Sciatic nerve (tissue), 2 donors: ENCODE data around the gene C1QTNF2. TPM values are rescaled to one million over a fixed set of nuclear protein-coding genes. Genes with fewer than 3 reads are reported as not detected.

ENCODE experiments used
- ATAC-seq: fragments of 200-7000 bp; cut with Tn5 transposase; one replicate; pipeline ENCODE4 v1.9.1; 2020; ENCODE audit warnings: mild to moderate bottlenecking, moderate library complexity
- DNase-seq: peaks from one replicate; pipeline ENCODE4 v3.0.0-alpha.2; 2020; ENCODE audit warnings: low spot score
- intact Hi-C: fragments of 100-400 bp; cut with DNase I; formaldehyde crosslinking; loops from one replicate; pipeline ENCODE4 v1.14.2; 2022
- total RNA-seq: library from RNA; stranded (reverse); fragmentation: NEBNext Ultra II Directional; extraction: Animal tissue kit (Norgen Biotek cat#: 25700); gene quantifications from one replicate; pipeline ENCODE4 v1.2.1, GENCODE V29; 2021
- donor health status: DM: no; HTN: no; CAD: no.
- donor health status: DM: no; HTN: no; CAD: no.

The C1QTNF2 gene
- total RNA-seq, 1 donor from 2014 or later, result 4.9 TPM

DNA sequence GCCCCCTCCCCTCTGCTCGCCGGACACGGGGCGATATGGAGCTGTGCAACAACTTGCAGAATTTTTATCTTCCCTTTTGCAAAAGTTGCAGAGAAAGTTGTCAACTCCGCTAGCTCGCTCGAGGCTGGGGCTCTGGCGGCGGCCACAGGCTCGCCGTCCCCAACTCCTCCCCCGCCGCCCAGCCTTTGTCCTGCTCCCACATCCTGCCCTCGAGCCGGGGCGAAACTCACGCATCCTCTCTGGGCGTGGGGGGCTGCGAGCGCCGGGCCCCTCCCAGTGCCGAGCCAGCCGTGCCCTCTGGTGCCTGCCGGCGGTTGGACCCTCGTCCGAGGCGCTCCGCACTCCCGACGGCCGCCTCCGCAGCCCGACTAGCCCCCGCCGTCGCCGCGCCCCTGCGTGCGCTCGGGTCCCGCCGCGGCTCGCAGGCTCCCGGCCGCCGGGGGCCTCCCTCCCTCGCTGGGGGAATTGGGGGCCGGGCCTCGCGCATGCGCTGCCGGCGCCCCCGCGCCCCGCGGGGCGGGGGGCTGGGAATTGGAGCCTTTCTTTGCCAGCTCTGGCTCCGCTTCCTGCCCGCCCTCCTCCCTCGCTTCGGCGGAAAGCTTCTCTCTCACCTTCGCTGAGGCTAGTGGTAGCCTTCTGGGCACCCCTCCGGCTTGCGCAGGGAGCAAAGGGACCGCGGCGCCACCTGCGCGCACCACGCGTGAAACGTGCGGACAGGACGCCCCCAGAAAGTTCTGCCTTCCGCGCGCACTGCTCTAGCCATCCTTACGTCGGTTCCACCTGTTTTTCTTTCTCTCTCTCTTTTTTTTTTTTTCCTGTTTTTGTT, 58.1 kb downstream of the C1QTNF2 start, which contains the start of gene CCNJL:
Gene CCNJL, minus strand, starts transcription at position 431 of the 826 bp plus-strand sequence. CDS start 641 bp downstream, outside the sequence.
- intact Hi-C loops, result no loop called here
- ATAC-seq (peak; percentile 71), DNase-seq (peak; percentile 63)

- peak; percentile 60 for ATAC-seq
- DNase-seq, result peak; percentile 60
Observed at GRCh38 chr5:160311491-160312133, 58.8 kb downstream of the C1QTNF2 start.

DNA sequence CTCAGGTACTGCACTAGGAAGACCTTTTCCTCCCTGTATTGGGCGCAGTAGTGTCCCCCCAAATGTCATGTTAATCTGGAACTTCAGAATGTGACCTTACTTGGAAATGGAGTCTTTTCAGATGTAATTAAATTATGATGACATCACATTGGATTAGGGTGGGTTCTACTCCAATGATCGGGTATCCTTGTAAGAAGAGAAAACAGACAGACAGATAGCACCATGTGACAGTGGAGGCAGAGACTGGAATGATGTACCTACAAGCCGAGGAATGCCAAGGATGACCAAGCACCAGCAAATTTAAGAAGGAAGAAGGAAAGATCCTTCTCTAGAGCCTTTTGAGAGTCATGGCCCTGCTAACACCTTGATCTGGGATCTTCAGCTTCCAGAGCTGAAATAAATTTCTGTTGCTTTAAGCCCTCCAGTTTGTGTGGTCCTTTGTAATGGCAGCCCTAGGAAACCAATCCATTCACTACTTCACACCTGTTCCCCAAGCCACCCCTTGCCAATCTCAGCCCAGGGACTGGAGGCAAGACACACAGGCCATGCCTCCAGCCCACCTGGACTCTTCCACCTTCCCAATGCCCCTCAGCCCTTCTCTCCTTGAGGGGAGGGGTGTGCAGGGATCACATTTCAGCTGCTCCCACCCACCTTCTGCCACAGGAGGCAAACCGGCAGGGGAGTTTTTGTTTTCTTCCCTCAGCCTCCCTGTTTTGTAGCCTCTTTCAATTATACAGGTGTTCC, 59.7 kb downstream of the C1QTNF2 start:
- intact Hi-C loops, result no loop called here
- no peak for ATAC-seq
- DNase-seq, result no peak

More at GRCh38 chr5:160311491-160312133, 58.8 kb downstream of the C1QTNF2 start:
- intact Hi-C loops, result no loop called here

DNA sequence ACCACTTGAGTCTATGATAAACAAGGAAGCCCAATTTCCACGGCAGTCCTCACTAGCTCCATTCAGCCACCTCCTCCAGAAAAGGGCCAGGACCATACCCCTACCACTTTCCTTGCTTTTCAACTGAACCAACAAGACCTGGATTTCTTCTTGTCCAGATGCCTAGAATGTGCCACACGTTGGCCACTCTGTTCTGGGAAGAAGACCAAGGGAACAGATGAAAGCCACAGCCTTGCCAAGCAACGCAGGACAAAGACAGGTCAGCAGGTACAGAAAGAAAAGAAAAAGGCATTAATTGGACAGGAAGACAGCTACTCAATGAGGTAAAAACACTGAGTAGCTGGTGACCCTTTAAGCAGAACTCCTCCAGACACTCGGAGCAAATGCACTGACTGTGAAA, 60.3 kb downstream of the C1QTNF2 start:
- ATAC-seq, result no peak
- DNase-seq, result no peak
- intact Hi-C loops, result no loop called here

GRCh38 chr5:160306696-160307095, 63.7 kb downstream of the C1QTNF2 start:
- no peak for ATAC-seq

DNA sequence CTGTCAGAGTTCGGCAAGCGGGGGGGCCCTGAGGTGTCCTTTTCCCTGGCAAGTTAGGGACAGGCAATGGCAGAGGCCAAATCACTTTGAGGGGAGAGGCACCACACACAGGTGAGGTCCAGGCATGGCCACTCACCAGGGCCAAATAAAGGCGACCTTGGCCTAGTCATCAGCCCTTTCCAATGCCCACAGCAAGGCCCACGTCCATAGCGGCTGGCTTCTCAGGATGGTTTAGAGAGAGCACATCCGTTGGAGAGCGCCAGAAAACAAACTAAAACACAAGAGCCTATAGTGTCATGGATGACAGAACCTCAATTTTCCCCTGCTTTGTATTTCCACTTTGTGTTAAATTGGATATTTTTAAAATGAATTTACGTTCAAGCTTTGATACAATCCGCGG, 65.1 kb downstream of the C1QTNF2 start:
- DNase-seq (no peak), ATAC-seq (no peak)
- intact Hi-C loops, result no loop called here

More at GRCh38 chr5:160306696-160307095, 63.7 kb downstream of the C1QTNF2 start:
- intact Hi-C loops, result no loop called here
- no peak for DNase-seq

DNA sequence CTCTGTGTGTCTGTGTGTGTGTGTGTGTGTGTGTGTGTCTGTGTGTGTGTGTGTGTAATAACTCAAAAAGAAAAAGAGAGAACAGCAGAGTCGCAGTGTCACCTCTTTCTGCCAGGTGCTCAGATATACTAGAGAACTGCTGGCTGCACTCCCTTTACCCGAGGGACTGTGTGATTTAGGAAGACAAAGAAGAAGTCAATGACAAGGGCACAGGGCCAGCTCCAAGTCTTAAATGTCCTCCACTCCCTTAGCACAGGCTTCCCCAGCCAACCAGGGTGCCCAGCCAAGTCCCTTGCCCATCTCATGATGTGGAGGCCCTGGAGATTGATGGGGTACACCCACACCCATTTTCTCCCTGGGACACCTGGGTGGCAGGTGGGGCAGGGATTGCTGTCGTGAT, 66.7 kb downstream of the C1QTNF2 start:
- ATAC-seq, result no peak
- intact Hi-C loops, result no loop called here

GRCh38 chr5:160298189-160298588, 72.2 kb downstream of the C1QTNF2 start:
- intact Hi-C loops, result no loop called here
- DNase-seq, result no peak
- no peak for ATAC-seq

More for the DNA sequence above, 66.7 kb downstream of the C1QTNF2 start:
- no peak for DNase-seq

- DNase-seq (no peak), ATAC-seq (no peak)
- intact Hi-C loops, result no loop called here
Observed at GRCh38 chr5:160297776-160298175, 72.7 kb downstream of the C1QTNF2 start.

Other genes with a start within 250 kb of the C1QTNF2 start
- gene FABP6, start 141.1 kb downstream of the C1QTNF2 start, total RNA-seq, result not detected
- gene CCNJL, start 58.1 kb downstream of the C1QTNF2 start, total RNA-seq, result 3.3 TPM
- 10.8 TPM for gene FAM200C, start 29.4 kb upstream of the C1QTNF2 start, total RNA-seq
- 60.7 TPM for gene SLU7, start 48.5 kb upstream of the C1QTNF2 start, total RNA-seq
- 3.0 TPM for gene PTTG1, start 51.2 kb upstream of the C1QTNF2 start, total RNA-seq